ENCODE data around the gene CMKLR1.

GRCh38 chr12:108254030-108254429 lies 85.1 kb downstream of the CMKLR1 start:
- TF ChIP-seq TAF1 (IDR thresholded peaks at IDR 0.05; ENCODE audit: low read depth) (no peak), RAD21 (IDR thresholded peaks at IDR 0.05; ENCODE audit: low read depth) (no peak), NFIC (IDR thresholded peaks at IDR 0.05) (no peak), EP300 (IDR thresholded peaks at IDR 0.05; ENCODE audit: borderline replicate concordance) (no peak), YY1 (IDR thresholded peaks at IDR 0.05; ENCODE audit: low read depth) (no peak), MAX (IDR thresholded peaks at IDR 0.05) (no peak), TCF12 (IDR thresholded peaks at IDR 0.05; ENCODE audit: low read depth) (no peak), TEAD4 (IDR thresholded peaks at IDR 0.05) (no peak), EGR1 (IDR thresholded peaks at IDR 0.05) (no peak)
- TF ChIP-seq, protein P1, sequence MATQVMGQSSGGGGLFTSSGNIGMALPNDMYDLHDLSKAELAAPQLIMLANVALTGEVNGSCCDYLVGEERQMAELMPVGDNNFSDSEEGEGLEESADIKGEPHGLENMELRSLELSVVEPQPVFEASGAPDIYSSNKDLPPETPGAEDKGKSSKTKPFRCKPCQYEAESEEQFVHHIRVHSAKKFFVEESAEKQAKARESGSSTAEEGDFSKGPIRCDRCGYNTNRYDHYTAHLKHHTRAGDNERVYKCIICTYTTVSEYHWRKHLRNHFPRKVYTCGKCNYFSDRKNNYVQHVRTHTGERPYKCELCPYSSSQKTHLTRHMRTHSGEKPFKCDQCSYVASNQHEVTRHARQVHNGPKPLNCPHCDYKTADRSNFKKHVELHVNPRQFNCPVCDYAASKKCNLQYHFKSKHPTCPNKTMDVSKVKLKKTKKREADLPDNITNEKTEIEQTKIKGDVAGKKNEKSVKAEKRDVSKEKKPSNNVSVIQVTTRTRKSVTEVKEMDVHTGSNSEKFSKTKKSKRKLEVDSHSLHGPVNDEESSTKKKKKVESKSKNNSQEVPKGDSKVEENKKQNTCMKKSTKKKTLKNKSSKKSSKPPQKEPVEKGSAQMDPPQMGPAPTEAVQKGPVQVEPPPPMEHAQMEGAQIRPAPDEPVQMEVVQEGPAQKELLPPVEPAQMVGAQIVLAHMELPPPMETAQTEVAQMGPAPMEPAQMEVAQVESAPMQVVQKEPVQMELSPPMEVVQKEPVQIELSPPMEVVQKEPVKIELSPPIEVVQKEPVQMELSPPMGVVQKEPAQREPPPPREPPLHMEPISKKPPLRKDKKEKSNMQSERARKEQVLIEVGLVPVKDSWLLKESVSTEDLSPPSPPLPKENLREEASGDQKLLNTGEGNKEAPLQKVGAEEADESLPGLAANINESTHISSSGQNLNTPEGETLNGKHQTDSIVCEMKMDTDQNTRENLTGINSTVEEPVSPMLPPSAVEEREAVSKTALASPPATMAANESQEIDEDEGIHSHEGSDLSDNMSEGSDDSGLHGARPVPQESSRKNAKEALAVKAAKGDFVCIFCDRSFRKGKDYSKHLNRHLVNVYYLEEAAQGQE (IDR thresholded peaks at IDR 0.05; ENCODE audit: low read depth), result no peak
